HCT116 (cell line): ENCODE measurements around the gene KCNAB2. TPM values are rescaled to one million over a fixed set of nuclear protein-coding genes. Genes with fewer than 3 reads are reported as not detected.

Experiments
- ATAC-seq: fragments of 200-7000 bp; cut with Tn5 transposase; 2 replicates; pipeline ENCODE4 v1.9.1; 2020; ENCODE audit warnings: mild to moderate bottlenecking, moderate library complexity
- BruUV-seq: library from RNA; stranded (reverse); fragments of 400-500 nt; replicated peaks from 2 replicates; lab custom pipeline; 2021; lab: Mats Ljungman, UMichigan
- CTCF ChIA-PET: fragments of 300-600 bp; sonication (Branson Sonifier 250); formaldehyde crosslinking; loops from one replicate; lab custom pipeline; 2021; ENCODE audit warnings: antibody characterized with exemption; lab: Charles Lee
- POLR2A ChIA-PET: fragments of 300-600, 350-600 bp; sonication (Branson Sonifier 250); formaldehyde crosslinking; loops from one replicate; lab custom pipeline; 2021; ENCODE audit warnings: antibody characterized with exemption; lab: Charles Lee
- RAD21 ChIA-PET, 2 experiments: fragments of 300-600 bp; sonication (Branson Sonifier 250); formaldehyde crosslinking; loops; one replicate each; lab custom pipeline; 2023; ENCODE audit warnings: low total read pairs in 2 of 2; ENCODE audit not compliant: uncharacterized antibody in 2 of 2, unreplicated experiment in 2 of 2, low non-redundant PET in 1 of 2; lab: Charles Lee
- DNase-seq: peaks from one replicate; pipeline ENCODE4 v3.0.0-alpha.2; 2010; ENCODE audit warnings: low read depth, low spot score
- H2AFZ ChIP-seq: fragments of 200-600 bp; shearing (Covaris generic), sonication (generic); 2 replicates; pipeline ENCODE4 v1.6.1; 2017; ENCODE audit warnings: low read depth, mixed run types, mixed read lengths, antibody characterized with exemption, low read length; ENCODE audit not compliant: poor library complexity, severe bottlenecking
- H3K27ac ChIP-seq: 2 replicates; pipeline ENCODE4 v1.5.1; 2012; ENCODE audit warnings: low read depth, low read length
- H3K27me3 ChIP-seq: fragments of 200-600 bp; sonication (generic); 2 replicates; pipeline ENCODE4 v1.6.1; 2016; ENCODE audit warnings: mixed run types, low read length, mixed read lengths; ENCODE audit not compliant: insufficient read depth
- H3K36me3 ChIP-seq, 2 experiments: fragments of 200-500 bp in 1 of 2; fragments of 200-600 bp in 1 of 2; sonication (Bioruptor generic) in 1 of 2; sonication (generic) in 1 of 2; 2 replicates each; pipeline versions ENCODE4 v1.5.1 to v1.6.1; 2014 to 2016; ENCODE audit warnings: low read length in 2 of 2, inconsistent platforms in 1 of 2, mixed read lengths in 1 of 2, mixed run types in 1 of 2; ENCODE audit not compliant: insufficient read depth in 2 of 2, control insufficient read depth in 1 of 2
- H3K4me1 ChIP-seq, 2 experiments: fragments of 200-600 bp in 1 of 2; sonication (generic) in 1 of 2; 2 replicates each; pipeline versions ENCODE4 v1.5.1 to v1.6.1; 2012 to 2017; ENCODE audit warnings: low read length in 2 of 2, inconsistent platforms in 1 of 2, mild to moderate bottlenecking in 1 of 2, mixed read lengths in 1 of 2, mixed run types in 1 of 2, moderate library complexity in 1 of 2; ENCODE audit not compliant: insufficient read depth in 2 of 2, control insufficient read depth in 1 of 2
- H3K4me2 ChIP-seq: fragments of 200-600 bp; sonication (generic); 2 replicates; pipeline ENCODE4 v1.6.1; 2017; ENCODE audit warnings: mixed run types, low read length, mixed read lengths
- H3K4me3 ChIP-seq, 2 experiments: fragments of 200-600 bp in 1 of 2; sonication (generic) in 1 of 2; replicated peaks in 1 of 2; 2 replicates each; pipeline ENCODE4 v1.5.1; 2011 to 2016; ENCODE audit warnings: low read length in 2 of 2, control low read depth in 1 of 2, low read depth in 1 of 2, mild to moderate bottlenecking in 1 of 2, mixed read lengths in 1 of 2, mixed run types in 1 of 2
- H3K79me2 ChIP-seq: fragments of 200-600 bp; sonication (generic); 2 replicates; pipeline ENCODE4 v1.6.1; 2017; ENCODE audit warnings: mild to moderate bottlenecking, mixed run types, low read length, moderate library complexity, mixed read lengths; ENCODE audit not compliant: insufficient read depth
- H3K9ac ChIP-seq: fragments of 200-600 bp; sonication (generic); 2 replicates; pipeline ENCODE4 v1.6.1; 2016; ENCODE audit warnings: low read length, mixed read lengths
- H3K9me2 ChIP-seq: fragments of 200-600 bp; sonication (generic), shearing (Covaris generic); 2 replicates; pipeline ENCODE4 v1.6.1; 2017; ENCODE audit warnings: mixed run types, mild to moderate bottlenecking, moderate library complexity; ENCODE audit not compliant: insufficient read depth
- H3K9me3 ChIP-seq, 2 experiments: fragments of 200-500 bp in 1 of 2; fragments of 200-600 bp in 1 of 2; sonication (Bioruptor generic) in 1 of 2; sonication (generic) in 1 of 2; 2 replicates each; pipeline ENCODE4 v1.6.1; 2014 to 2017; ENCODE audit warnings: low read length in 2 of 2, mixed read lengths in 2 of 2, inconsistent platforms in 1 of 2, low read depth in 1 of 2, mild to moderate bottlenecking in 1 of 2, mixed run types in 1 of 2, moderate library complexity in 1 of 2; ENCODE audit not compliant: control insufficient read depth in 1 of 2, insufficient read depth in 1 of 2
- H4K20me1 ChIP-seq: fragments of 200-600 bp; sonication (generic), shearing (Covaris generic); 2 replicates; pipeline ENCODE4 v1.6.1; 2017; ENCODE audit warnings: mixed run types, mild to moderate bottlenecking, moderate library complexity; ENCODE audit not compliant: insufficient read depth
- ATF3 ChIP-seq: IDR thresholded peaks from 2 replicates; pipeline ENCODE4 v1.6.1; 2012
- CBX3 ChIP-seq: IDR thresholded peaks from 2 replicates; pipeline ENCODE4 v1.6.1; 2012; ENCODE audit warnings: low read depth
- CEBPB ChIP-seq: IDR thresholded peaks from 2 replicates; pipeline ENCODE4 v1.6.1; 2012; ENCODE audit warnings: low read depth
- EGR1 ChIP-seq: IDR thresholded peaks from 2 replicates; pipeline ENCODE4 v1.6.1; 2012; ENCODE audit warnings: low read depth
- EZH2 ChIP-seq: fragments of 200-600 bp; sonication (generic); IDR thresholded peaks from 2 replicates; pipeline ENCODE4 v1.6.1; 2017; ENCODE audit warnings: antibody characterized with exemption, mixed run types
- EZH2phosphoT487 ChIP-seq: fragments of 200-600 bp; IDR thresholded peaks from 2 replicates; pipeline ENCODE4 v1.6.1; 2018; ENCODE audit warnings: antibody characterized with exemption, borderline replicate concordance
- JUND ChIP-seq: IDR thresholded peaks from 2 replicates; pipeline ENCODE4 v1.6.1; 2012
- POLR2A ChIP-seq: IDR thresholded peaks from 2 replicates; pipeline ENCODE4 v1.7.0; 2011; ENCODE audit warnings: borderline replicate concordance; ENCODE audit not compliant: insufficient read depth, insufficient read length; ENCODE audit errors: extremely low read depth
- RAD21 ChIP-seq: IDR thresholded peaks from 2 replicates; pipeline ENCODE4 v1.6.1; 2012; ENCODE audit warnings: low read depth, mild to moderate bottlenecking
- REST ChIP-seq: IDR thresholded peaks from 2 replicates; pipeline ENCODE4 v1.6.1; 2012; ENCODE audit warnings: low read depth
- SIN3A ChIP-seq: IDR thresholded peaks from 2 replicates; pipeline ENCODE4 v1.6.1; 2012; ENCODE audit warnings: low read depth
- SRF ChIP-seq: IDR thresholded peaks from 2 replicates; pipeline ENCODE4 v1.6.1; 2012; ENCODE audit warnings: low read depth
- TCF7L2 ChIP-seq: IDR thresholded peaks from 2 replicates; pipeline ENCODE4 v1.7.0; 2011; ENCODE audit warnings: borderline replicate concordance, inconsistent platforms; ENCODE audit not compliant: insufficient read depth, insufficient read length; ENCODE audit errors: extremely low read depth
- ZBTB33 ChIP-seq: IDR thresholded peaks from 2 replicates; pipeline ENCODE4 v1.6.1; 2011; ENCODE audit warnings: mild to moderate bottlenecking, low read length, moderate library complexity; ENCODE audit not compliant: insufficient replicate concordance; ENCODE audit errors: extremely low read depth
- ZFX ChIP-seq: fragments of 450-650 bp; IDR thresholded peaks from 2 replicates; pipeline ENCODE4 v1.6.1; 2017
- intact Hi-C: fragments of 100-400 bp; cut with micrococcal nuclease; formaldehyde crosslinking; loops from 2 replicates; pipeline ENCODE4 v1.10.0; 2022
- total RNA-seq: library from RNA; stranded (reverse); gene quantifications from one replicate; pipeline ENCODE4 v1.2.1, GENCODE V29; 2021; ENCODE audit not compliant: unreplicated experiment

KCNAB2 gene
- total RNA-seq, 1 experiment from 2014 or later, result 18.1 TPM

- ATAC-seq (no peak), DNase-seq (no peak)
- no peaks in the 10 kb centered on the region for H4K20me1 ChIP-seq
- BruUV-seq, result no TSS peak
- no peaks in the 10 kb centered on the region for H3K27me3 ChIP-seq
- no peaks in the 10 kb centered on the region for H3K9me3 ChIP-seq
- H3K9me2 ChIP-seq, result no peaks in the 10 kb centered on the region
- no peak overlapping the region for H3K4me2 ChIP-seq
- ChIA-PET CTCF (no interaction called here), RAD21 (no interaction called here), POLR2A (no interaction called here)
- no peak overlapping the region for H3K4me3 ChIP-seq
- intact Hi-C loops, result no loop called here
- no peaks in the 10 kb centered on the region for H3K36me3 ChIP-seq
- TF ChIP-seq TCF7L2 (no peak), SRF (no peak), EZH2 (no peak), EZH2phosphoT487 (no peak), EGR1 (no peak), CEBPB (no peak), POLR2A (no peak)
- no peaks in the 10 kb centered on the region for H3K79me2 ChIP-seq
- no peak overlapping the region for H2AFZ ChIP-seq
- no peak overlapping the region for H3K9ac ChIP-seq
- no peaks in the 10 kb centered on the region for H3K4me1 ChIP-seq
- H3K27ac ChIP-seq, result no peak overlapping the region
These were observed 43.3 kb downstream of the KCNAB2 start for GRCh38 chr1:6088956-6089355.

GRCh38 chr1:6090288-6090687 lies 44.6 kb downstream of the KCNAB2 start:
- ChIA-PET CTCF (no interaction called here), RAD21 (no interaction called here), POLR2A (no interaction called here)
- intact Hi-C loops, result no loop called here
- Histone ChIP-seq H4K20me1 (no peaks in the 10 kb centered on the region), H3K27ac (no peak overlapping the region), H3K9ac (no peak overlapping the region), H2AFZ (no peak overlapping the region), H3K36me3 (no peaks in the 10 kb centered on the region), H3K27me3 (no peaks in the 10 kb centered on the region), H3K79me2 (no peaks in the 10 kb centered on the region), H3K9me3 (no peaks in the 10 kb centered on the region), H3K4me1 (no peaks in the 10 kb centered on the region), H3K4me2 (no peak overlapping the region), H3K4me3 (no peak overlapping the region), H3K9me2 (no peaks in the 10 kb centered on the region)
- no peak for ATAC-seq
- no peak for TF ChIP-seq CBX3
- no peak for TF ChIP-seq ATF3
- TF ChIP-seq RAD21, result no peak
- TF ChIP-seq TCF7L2, result no peak
- no peak for TF ChIP-seq JUND
- TF ChIP-seq SIN3A, result no peak
- no peak for TF ChIP-seq EZH2phosphoT487
- no peak for TF ChIP-seq CEBPB
- TF ChIP-seq ZBTB33, result no peak
- TF ChIP-seq ZFX, result no peak
- no peak for TF ChIP-seq EZH2
- TF ChIP-seq REST, result no peak
- no peak for DNase-seq
- no TSS peak for BruUV-seq
